HG03175 (cell line): ENCODE results near the gene LGALS3BP.
"Not testable (repeated sequence)": the region's sequence is repeated elsewhere in the genome, so short reads cannot be mapped to it uniquely, and the experiment has no call there.

Experiments used
- ATAC-seq: cut with Tn5 transposase; IDR thresholded peaks from one replicate; pipeline ENCODE4 v1.9.1; 2021; ENCODE audit warnings: mild to moderate bottlenecking, moderate library complexity; ENCODE audit not compliant: unreplicated experiment

The LGALS3BP gene

GRCh38 chr17:78979780-78980623 lies at the start of gene LGALS3BP:
Gene LGALS3BP (minus strand): TSS chr17:78979923. CDS start chr17:78977191, 2,732 bp downstream.
- no peak for ATAC-seq

- no peak for ATAC-seq
Observed at GRCh38 chr17:79028496-79029326, 49.0 kb upstream of the LGALS3BP start.

- no peak for ATAC-seq
Observed at GRCh38 chr17:79027925-79028491, 48.3 kb upstream of the LGALS3BP start.

- no peak for ATAC-seq
Observed at GRCh38 chr17:79027274-79027924, 47.7 kb upstream of the LGALS3BP start.

GRCh38 chr17:79026376-79027273 lies 46.9 kb upstream of the LGALS3BP start:
- no peak for ATAC-seq

GRCh38 chr17:79024901-79025737 lies 45.4 kb upstream of the LGALS3BP start:
- no peak for ATAC-seq

- no peak for ATAC-seq
Observed at GRCh38 chr17:79023886-79024771, 44.4 kb upstream of the LGALS3BP start, which contains the start of gene C1QTNF1. Gene C1QTNF1 (plus strand): TSS chr17:79024169. CDS start chr17:79043969, 19,800 bp downstream.

- ATAC-seq, result no peak
Observed at GRCh38 chr17:79023180-79023705, 43.5 kb upstream of the LGALS3BP start.

- no peak for ATAC-seq
Observed at GRCh38 chr17:79022507-79022991, 42.8 kb upstream of the LGALS3BP start.

GRCh38 chr17:79021929-79022328 lies 42.2 kb upstream of the LGALS3BP start:
- ATAC-seq, result not testable (repeated sequence)

GRCh38 chr17:79020631-79021301 lies 41.0 kb upstream of the LGALS3BP start:
- no peak for ATAC-seq

GRCh38 chr17:79019632-79020584 lies 40.2 kb upstream of the LGALS3BP start:
- no peak for ATAC-seq

- ATAC-seq, result no peak
Observed at GRCh38 chr17:79019261-79019631, 39.5 kb upstream of the LGALS3BP start.

GRCh38 chr17:79018370-79018695 lies 38.6 kb upstream of the LGALS3BP start:
- no peak for ATAC-seq

GRCh38 chr17:79017546-79018369 lies 38.0 kb upstream of the LGALS3BP start:
- ATAC-seq, result no peak
